ENCODE data around the gene TUT1. TPM values are rescaled to one million over a fixed set of nuclear protein-coding genes. Genes with fewer than 3 reads are reported as not detected.
A peak's percentile ranks its signal among the peaks of the same experiment; 100 is the strongest.
"Not testable (repeated sequence)": the region's sequence is repeated elsewhere in the genome, so short reads cannot be mapped to it uniquely, and the experiment has no call there.

The TUT1 gene
- total and polyA plus RNA-seq, 4 donors: 5.6 to 15.8 (median 13.7) TPM

DNA sequence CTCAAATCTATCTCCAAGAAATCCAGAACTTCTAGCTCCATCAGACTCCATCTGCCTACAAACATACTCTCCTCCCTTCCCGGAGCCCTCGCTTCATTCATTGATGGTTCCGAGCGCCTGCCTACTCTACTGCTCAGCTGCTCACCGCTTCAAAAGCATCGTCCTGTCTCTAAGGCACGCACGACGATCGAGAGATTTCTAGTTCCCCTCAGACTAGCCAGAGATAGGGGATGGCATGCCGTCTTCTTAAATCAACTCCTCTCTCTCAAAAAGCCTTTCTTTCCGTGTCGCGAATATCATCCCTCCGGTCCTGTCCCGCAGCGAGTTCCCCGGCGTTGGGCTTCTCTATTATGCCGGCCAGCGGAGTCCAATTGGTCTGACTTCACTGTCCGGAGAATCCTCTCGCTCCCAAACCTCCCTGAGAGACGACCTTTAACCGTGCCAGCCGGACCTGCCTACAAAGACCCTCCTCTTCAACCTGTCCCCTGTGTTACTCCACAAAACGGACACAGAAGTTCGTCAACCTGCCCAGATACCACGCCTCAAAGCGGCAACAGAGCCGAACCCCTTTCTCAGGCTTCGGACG, 18.2 kb downstream of the TUT1 start:
- TF ChIP-seq RXRA (IDR thresholded peaks at IDR 0.05) (no peak), NR2F2 (IDR thresholded peaks at IDR 0.05) (no peak), ATF3 (IDR thresholded peaks at IDR 0.05) (no peak), FOXA1 (IDR thresholded peaks at IDR 0.05) (no peak), SP1 (IDR thresholded peaks at IDR 0.05) (no peak), HNF4A (conservative IDR thresholded peaks at IDR 0.05) (no peak), MAX (IDR thresholded peaks at IDR 0.05) (no peak), RAD21 (IDR thresholded peaks at IDR 0.05) (no peak), CTCF (IDR thresholded peaks at IDR 0.05; ENCODE audit: low read depth, low read length, missing input control) (no peak), TAF1 (conservative IDR thresholded peaks at IDR 0.05) (no peak)
- TF ChIP-seq, protein P1, sequence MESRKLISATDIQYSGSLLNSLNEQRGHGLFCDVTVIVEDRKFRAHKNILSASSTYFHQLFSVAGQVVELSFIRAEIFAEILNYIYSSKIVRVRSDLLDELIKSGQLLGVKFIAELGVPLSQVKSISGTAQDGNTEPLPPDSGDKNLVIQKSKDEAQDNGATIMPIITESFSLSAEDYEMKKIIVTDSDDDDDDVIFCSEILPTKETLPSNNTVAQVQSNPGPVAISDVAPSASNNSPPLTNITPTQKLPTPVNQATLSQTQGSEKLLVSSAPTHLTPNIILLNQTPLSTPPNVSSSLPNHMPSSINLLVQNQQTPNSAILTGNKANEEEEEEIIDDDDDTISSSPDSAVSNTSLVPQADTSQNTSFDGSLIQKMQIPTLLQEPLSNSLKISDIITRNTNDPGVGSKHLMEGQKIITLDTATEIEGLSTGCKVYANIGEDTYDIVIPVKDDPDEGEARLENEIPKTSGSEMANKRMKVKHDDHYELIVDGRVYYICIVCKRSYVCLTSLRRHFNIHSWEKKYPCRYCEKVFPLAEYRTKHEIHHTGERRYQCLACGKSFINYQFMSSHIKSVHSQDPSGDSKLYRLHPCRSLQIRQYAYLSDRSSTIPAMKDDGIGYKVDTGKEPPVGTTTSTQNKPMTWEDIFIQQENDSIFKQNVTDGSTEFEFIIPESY (IDR thresholded peaks at IDR 0.05): no peak
- no peak for DNase-seq (ENCODE audit: low spot score)
- H3K4me1 ChIP-seq (ENCODE audit: control insufficient read depth in 4 of 4, insufficient read depth in 4 of 4, low read length in 3 of 4): peaks cover 6 to 33% (median 23%) of the 10 kb centered on the region in 4 donors
- peak overlapping the region; percentile 58 to 70 for H3K27ac ChIP-seq (ENCODE audit: low read depth in 1 of 2, low read length in 2 of 2)
- H3K4me3 ChIP-seq (ENCODE audit: low read depth in 1 of 3, low read length in 3 of 3): peak overlapping the region; percentile 80 to 89 (median 82)
- peak overlapping the region; percentile 79 to 85 for H3K9ac ChIP-seq (ENCODE audit: low read depth in 1 of 2, low read length in 2 of 2)
- under 1% methylated on average over 33 of the region's 33 CpGs for WGBS
- no peaks in the 10 kb centered on the region for H3K27me3 ChIP-seq (ENCODE audit: control insufficient read depth in 4 of 4, insufficient read depth in 4 of 4, low read length in 3 of 4)
- H3K9me3 ChIP-seq (ENCODE audit: control insufficient read depth in 4 of 4, low read length in 3 of 4): no peaks in the 10 kb centered on the region
- H3K36me3 ChIP-seq (ENCODE audit: control insufficient read depth in 4 of 4, insufficient read depth in 3 of 4, low read depth in 1 of 4, low read length in 3 of 4): peaks cover 3 to 34% (median 26%) of the 10 kb centered on the region in 4 donors

DNA sequence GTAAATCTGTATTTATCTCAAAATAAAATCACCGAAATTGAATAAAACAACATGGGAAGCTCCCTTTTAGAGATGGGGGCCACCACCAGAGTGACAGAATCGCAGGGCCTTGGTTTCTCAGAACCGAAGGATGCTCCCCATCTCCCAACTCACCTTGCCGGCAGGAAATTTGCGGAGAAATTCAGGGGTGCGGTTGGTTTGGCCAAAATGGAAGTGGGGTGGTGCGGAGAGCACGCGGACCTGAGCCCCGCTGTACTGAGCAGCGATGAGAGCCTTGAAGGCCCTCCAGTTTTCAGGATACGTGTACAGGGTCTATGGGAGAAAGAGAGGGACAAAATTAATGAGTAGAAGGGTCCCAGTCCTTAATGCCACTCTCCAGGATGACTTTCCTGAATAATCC, 18.9 kb downstream of the TUT1 start:
- Histone ChIP-seq H3K36me3 (ENCODE audit: control insufficient read depth in 4 of 4, insufficient read depth in 3 of 4, low read depth in 1 of 4, low read length in 3 of 4) (peaks cover 3 to 34% (median 26%) of the 10 kb centered on the region in 4 donors), H3K4me1 (ENCODE audit: control insufficient read depth in 4 of 4, insufficient read depth in 4 of 4, low read length in 3 of 4) (peaks cover 6 to 33% (median 23%) of the 10 kb centered on the region in 4 donors)
- TF ChIP-seq RAD21 (IDR thresholded peaks at IDR 0.05): no peak
- TF ChIP-seq TAF1 (conservative IDR thresholded peaks at IDR 0.05): no peak

GRCh38 chr11:62571493-62571892, 19.8 kb downstream of the TUT1 start:
- H3K4me3 ChIP-seq (ENCODE audit: low read depth in 1 of 3, low read length in 3 of 3); H3K9ac ChIP-seq (ENCODE audit: low read depth in 1 of 2, low read length in 2 of 2); H3K27ac ChIP-seq (ENCODE audit: low read depth in 1 of 2, low read length in 2 of 2); H3K27me3 ChIP-seq (ENCODE audit: control insufficient read depth in 4 of 4, insufficient read depth in 4 of 4, low read length in 3 of 4); H3K9me3 ChIP-seq (ENCODE audit: control insufficient read depth in 4 of 4, low read length in 3 of 4); DNase-seq (ENCODE audit: low spot score): not testable (repeated sequence)
- Histone ChIP-seq H3K36me3 (ENCODE audit: control insufficient read depth in 4 of 4, insufficient read depth in 3 of 4, low read depth in 1 of 4, low read length in 3 of 4) (peaks cover 5 to 37% (median 31%) of the 10 kb centered on the region in 4 donors), H3K4me1 (ENCODE audit: control insufficient read depth in 4 of 4, insufficient read depth in 4 of 4, low read length in 3 of 4) (peaks cover 6 to 40% (median 27%) of the 10 kb centered on the region in 4 donors)
- 95% methylated on average over 5 of the region's 5 CpGs for WGBS

More for the DNA sequence above, 18.9 kb downstream of the TUT1 start:
- no peak overlapping the region for H3K27ac ChIP-seq (ENCODE audit: low read depth in 1 of 2, low read length in 2 of 2)
- 80% methylated on average over 12 of the region's 12 CpGs for WGBS
- peak overlapping the region; percentile 80 to 89 (median 82) for H3K4me3 ChIP-seq (ENCODE audit: low read depth in 1 of 3, low read length in 3 of 3)
- peak overlapping the region; percentile 79 to 85 for H3K9ac ChIP-seq (ENCODE audit: low read depth in 1 of 2, low read length in 2 of 2)
- no peaks in the 10 kb centered on the region for H3K9me3 ChIP-seq (ENCODE audit: control insufficient read depth in 4 of 4, low read length in 3 of 4)
- DNase-seq (ENCODE audit: low spot score): no peak
- no peaks in the 10 kb centered on the region for H3K27me3 ChIP-seq (ENCODE audit: control insufficient read depth in 4 of 4, insufficient read depth in 4 of 4, low read length in 3 of 4)

- Histone ChIP-seq H3K36me3 (ENCODE audit: control insufficient read depth in 4 of 4, insufficient read depth in 3 of 4, low read depth in 1 of 4, low read length in 3 of 4) (peaks cover 5 to 40% (median 31%) of the 10 kb centered on the region in 4 donors), H3K4me1 (ENCODE audit: control insufficient read depth in 4 of 4, insufficient read depth in 4 of 4, low read length in 3 of 4) (peaks cover 6 to 40% (median 32%) of the 10 kb centered on the region in 4 donors)
- not testable (repeated sequence) for H3K9me3 ChIP-seq (ENCODE audit: control insufficient read depth in 4 of 4, low read length in 3 of 4); H3K27ac ChIP-seq (ENCODE audit: low read depth in 1 of 2, low read length in 2 of 2); DNase-seq (ENCODE audit: low spot score); H3K9ac ChIP-seq (ENCODE audit: low read depth in 1 of 2, low read length in 2 of 2); H3K4me3 ChIP-seq (ENCODE audit: low read depth in 1 of 3, low read length in 3 of 3); H3K27me3 ChIP-seq (ENCODE audit: control insufficient read depth in 4 of 4, insufficient read depth in 4 of 4, low read length in 3 of 4)
- WGBS: 94% methylated on average over 5 of the region's 5 CpGs
These were observed 20.4 kb downstream of the TUT1 start for GRCh38 chr11:62570903-62571302.

All from liver (tissue), 9 donors.